EL (cell line): Measurements from ENCODE around the gene MAST4.
A peak's percentile ranks its signal among the peaks of the same experiment; 100 is the strongest.

Experiments used
- DNase-seq: peaks from one replicate; pipeline ENCODE4 v3.0.0-alpha.2; 2016

The MAST4 gene

GRCh38 chr5:66969963-66970362 is 373.8 kb downstream of the MAST4 start:
- no peak for DNase-seq

GRCh38 chr5:66972004-66972403 is 375.8 kb downstream of the MAST4 start:
- DNase-seq = no peak

- DNase-seq = no peak
Observed at GRCh38 chr5:66974256-66974655, 378.1 kb downstream of the MAST4 start.

GRCh38 chr5:66976108-66976507 is 379.9 kb downstream of the MAST4 start:
- no peak for DNase-seq

GRCh38 chr5:66979738-66980137 is 383.5 kb downstream of the MAST4 start:
- DNase-seq = no peak

- no peak for DNase-seq
Observed at GRCh38 chr5:66981266-66982055, 385.3 kb downstream of the MAST4 start.

- no peak for DNase-seq
Observed at GRCh38 chr5:66982056-66982387, 385.8 kb downstream of the MAST4 start.

GRCh38 chr5:66982470-66982869 is 386.3 kb downstream of the MAST4 start:
- no peak for DNase-seq

GRCh38 chr5:66985417-66985816 is 389.2 kb downstream of the MAST4 start:
- DNase-seq = no peak

GRCh38 chr5:66986009-66986408 is 389.8 kb downstream of the MAST4 start:
- no peak for DNase-seq

- DNase-seq = no peak
Observed at GRCh38 chr5:66986534-66986933, 390.3 kb downstream of the MAST4 start.

GRCh38 chr5:66987126-66987525 is 390.9 kb downstream of the MAST4 start:
- no peak for DNase-seq

GRCh38 chr5:66987540-66987939 is 391.3 kb downstream of the MAST4 start:
- DNase-seq = no peak

- peak; percentile 33 for DNase-seq
Observed at GRCh38 chr5:66987949-66988838, 392.0 kb downstream of the MAST4 start.

GRCh38 chr5:66989286-66989685 is 393.1 kb downstream of the MAST4 start:
- peak; percentile 44 for DNase-seq

- no peak for DNase-seq
Observed at GRCh38 chr5:66989781-66990180, 393.6 kb downstream of the MAST4 start.

GRCh38 chr5:66991746-66992145 is 395.6 kb downstream of the MAST4 start:
- no peak for DNase-seq

GRCh38 chr5:66992547-66992946 is 396.4 kb downstream of the MAST4 start:
- DNase-seq = no peak

GRCh38 chr5:66993448-66993847 is 397.3 kb downstream of the MAST4 start:
- no peak for DNase-seq

GRCh38 chr5:66993882-66994281 is 397.7 kb downstream of the MAST4 start:
- no peak for DNase-seq

- no peak for DNase-seq
Observed at GRCh38 chr5:66994790-66995189, 398.6 kb downstream of the MAST4 start.

GRCh38 chr5:67000794-67001475 is 404.7 kb downstream of the MAST4 start:
- DNase-seq = no peak

- no peak for DNase-seq
Observed at GRCh38 chr5:67002832-67003684, 406.9 kb downstream of the MAST4 start.
